ENCODE results near the gene LHFPL6. TPM values are rescaled to one million over a fixed set of nuclear protein-coding genes. Genes with fewer than 3 reads are reported as not detected.

LHFPL6 gene
- total and polyA plus RNA-seq, 2 experiments from 2014 or later, result 7.8 to 9.5 TPM

DNA sequence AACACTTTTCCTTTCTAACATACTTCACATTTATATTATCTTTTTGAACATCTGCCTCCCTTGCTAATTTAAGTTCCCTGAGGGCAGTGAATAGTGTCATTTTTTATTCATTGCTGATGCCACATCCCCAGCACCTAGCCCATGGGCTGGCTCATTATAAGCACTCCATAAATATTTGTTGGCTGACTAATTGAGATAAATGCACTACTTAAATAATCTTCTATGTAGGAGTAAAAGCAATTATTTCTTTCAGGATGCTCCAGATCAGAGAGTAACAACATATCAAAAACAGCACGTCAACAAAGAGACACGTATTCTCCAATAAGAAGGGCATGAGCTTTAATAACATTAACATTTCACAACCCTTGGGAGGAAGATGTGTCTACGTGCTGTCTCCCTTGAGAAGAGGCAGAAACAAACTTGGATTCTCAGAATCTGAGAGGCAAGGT, 228.2 kb downstream of the LHFPL6 start:
- Histone ChIP-seq H3K36me3 (ENCODE audit: insufficient read depth) (no peaks in the 10 kb centered on the region), H3K27ac (ENCODE audit: low read depth) (no peak overlapping the region), H3F3A (replicated peaks; ENCODE audit: low read depth) (no peaks in the 10 kb centered on the region), H3K4me3 (no peak overlapping the region), H3K9me2 (ENCODE audit: insufficient read depth) (no peaks in the 10 kb centered on the region), H3K79me2 (replicated peaks; ENCODE audit: insufficient read depth) (no peaks in the 10 kb centered on the region), H2AFZ (no peak overlapping the region), H3K4me1 (ENCODE audit: insufficient read depth) (no peaks in the 10 kb centered on the region), H3K27me3 (ENCODE audit: insufficient read depth) (peaks cover 36% of the 10 kb centered on the region), H4K20me1 (replicated peaks; ENCODE audit: insufficient read depth) (peaks cover 10% of the 10 kb centered on the region; the same call in 1 of the 2 replicates), H3K4me2 (no peak overlapping the region)
- no peaks in the 10 kb centered on the region for H3K36me3 Mint-ChIP-seq (ENCODE audit: low read depth)
- no peak for ATAC-seq
- no peak overlapping the region for H3K4me3 Mint-ChIP-seq
- no peaks in the 10 kb centered on the region for H3K9me3 Mint-ChIP-seq
- H3K27ac Mint-ChIP-seq, result no peak overlapping the region
- H3K4me1 Mint-ChIP-seq, result peaks cover 3% of the 10 kb centered on the region; the same call in 2 of the 3 replicates
- no peak for DNase-seq (ENCODE audit: low spot score)
- no peak for TF ChIP-seq ZNF114 (CRISPR knock-in tag; IDR thresholded peaks at IDR 0.05)
- TF ChIP-seq NANOG (IDR thresholded peaks at IDR 0.05; ENCODE audit: borderline replicate concordance), result no peak
- TF ChIP-seq JUNB (IDR thresholded peaks at IDR 0.05; ENCODE audit: unreplicated experiment), result no peak
- no peak for TF ChIP-seq CTCF (conservative IDR thresholded peaks at IDR 0.05; ENCODE audit: low read depth in 2 of 2)
- TF ChIP-seq, protein P1, sequence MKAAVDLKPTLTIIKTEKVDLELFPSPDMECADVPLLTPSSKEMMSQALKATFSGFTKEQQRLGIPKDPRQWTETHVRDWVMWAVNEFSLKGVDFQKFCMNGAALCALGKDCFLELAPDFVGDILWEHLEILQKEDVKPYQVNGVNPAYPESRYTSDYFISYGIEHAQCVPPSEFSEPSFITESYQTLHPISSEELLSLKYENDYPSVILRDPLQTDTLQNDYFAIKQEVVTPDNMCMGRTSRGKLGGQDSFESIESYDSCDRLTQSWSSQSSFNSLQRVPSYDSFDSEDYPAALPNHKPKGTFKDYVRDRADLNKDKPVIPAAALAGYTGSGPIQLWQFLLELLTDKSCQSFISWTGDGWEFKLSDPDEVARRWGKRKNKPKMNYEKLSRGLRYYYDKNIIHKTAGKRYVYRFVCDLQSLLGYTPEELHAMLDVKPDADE (IDR thresholded peaks at IDR 0.05), result no peak
- TF ChIP-seq, protein P2, sequence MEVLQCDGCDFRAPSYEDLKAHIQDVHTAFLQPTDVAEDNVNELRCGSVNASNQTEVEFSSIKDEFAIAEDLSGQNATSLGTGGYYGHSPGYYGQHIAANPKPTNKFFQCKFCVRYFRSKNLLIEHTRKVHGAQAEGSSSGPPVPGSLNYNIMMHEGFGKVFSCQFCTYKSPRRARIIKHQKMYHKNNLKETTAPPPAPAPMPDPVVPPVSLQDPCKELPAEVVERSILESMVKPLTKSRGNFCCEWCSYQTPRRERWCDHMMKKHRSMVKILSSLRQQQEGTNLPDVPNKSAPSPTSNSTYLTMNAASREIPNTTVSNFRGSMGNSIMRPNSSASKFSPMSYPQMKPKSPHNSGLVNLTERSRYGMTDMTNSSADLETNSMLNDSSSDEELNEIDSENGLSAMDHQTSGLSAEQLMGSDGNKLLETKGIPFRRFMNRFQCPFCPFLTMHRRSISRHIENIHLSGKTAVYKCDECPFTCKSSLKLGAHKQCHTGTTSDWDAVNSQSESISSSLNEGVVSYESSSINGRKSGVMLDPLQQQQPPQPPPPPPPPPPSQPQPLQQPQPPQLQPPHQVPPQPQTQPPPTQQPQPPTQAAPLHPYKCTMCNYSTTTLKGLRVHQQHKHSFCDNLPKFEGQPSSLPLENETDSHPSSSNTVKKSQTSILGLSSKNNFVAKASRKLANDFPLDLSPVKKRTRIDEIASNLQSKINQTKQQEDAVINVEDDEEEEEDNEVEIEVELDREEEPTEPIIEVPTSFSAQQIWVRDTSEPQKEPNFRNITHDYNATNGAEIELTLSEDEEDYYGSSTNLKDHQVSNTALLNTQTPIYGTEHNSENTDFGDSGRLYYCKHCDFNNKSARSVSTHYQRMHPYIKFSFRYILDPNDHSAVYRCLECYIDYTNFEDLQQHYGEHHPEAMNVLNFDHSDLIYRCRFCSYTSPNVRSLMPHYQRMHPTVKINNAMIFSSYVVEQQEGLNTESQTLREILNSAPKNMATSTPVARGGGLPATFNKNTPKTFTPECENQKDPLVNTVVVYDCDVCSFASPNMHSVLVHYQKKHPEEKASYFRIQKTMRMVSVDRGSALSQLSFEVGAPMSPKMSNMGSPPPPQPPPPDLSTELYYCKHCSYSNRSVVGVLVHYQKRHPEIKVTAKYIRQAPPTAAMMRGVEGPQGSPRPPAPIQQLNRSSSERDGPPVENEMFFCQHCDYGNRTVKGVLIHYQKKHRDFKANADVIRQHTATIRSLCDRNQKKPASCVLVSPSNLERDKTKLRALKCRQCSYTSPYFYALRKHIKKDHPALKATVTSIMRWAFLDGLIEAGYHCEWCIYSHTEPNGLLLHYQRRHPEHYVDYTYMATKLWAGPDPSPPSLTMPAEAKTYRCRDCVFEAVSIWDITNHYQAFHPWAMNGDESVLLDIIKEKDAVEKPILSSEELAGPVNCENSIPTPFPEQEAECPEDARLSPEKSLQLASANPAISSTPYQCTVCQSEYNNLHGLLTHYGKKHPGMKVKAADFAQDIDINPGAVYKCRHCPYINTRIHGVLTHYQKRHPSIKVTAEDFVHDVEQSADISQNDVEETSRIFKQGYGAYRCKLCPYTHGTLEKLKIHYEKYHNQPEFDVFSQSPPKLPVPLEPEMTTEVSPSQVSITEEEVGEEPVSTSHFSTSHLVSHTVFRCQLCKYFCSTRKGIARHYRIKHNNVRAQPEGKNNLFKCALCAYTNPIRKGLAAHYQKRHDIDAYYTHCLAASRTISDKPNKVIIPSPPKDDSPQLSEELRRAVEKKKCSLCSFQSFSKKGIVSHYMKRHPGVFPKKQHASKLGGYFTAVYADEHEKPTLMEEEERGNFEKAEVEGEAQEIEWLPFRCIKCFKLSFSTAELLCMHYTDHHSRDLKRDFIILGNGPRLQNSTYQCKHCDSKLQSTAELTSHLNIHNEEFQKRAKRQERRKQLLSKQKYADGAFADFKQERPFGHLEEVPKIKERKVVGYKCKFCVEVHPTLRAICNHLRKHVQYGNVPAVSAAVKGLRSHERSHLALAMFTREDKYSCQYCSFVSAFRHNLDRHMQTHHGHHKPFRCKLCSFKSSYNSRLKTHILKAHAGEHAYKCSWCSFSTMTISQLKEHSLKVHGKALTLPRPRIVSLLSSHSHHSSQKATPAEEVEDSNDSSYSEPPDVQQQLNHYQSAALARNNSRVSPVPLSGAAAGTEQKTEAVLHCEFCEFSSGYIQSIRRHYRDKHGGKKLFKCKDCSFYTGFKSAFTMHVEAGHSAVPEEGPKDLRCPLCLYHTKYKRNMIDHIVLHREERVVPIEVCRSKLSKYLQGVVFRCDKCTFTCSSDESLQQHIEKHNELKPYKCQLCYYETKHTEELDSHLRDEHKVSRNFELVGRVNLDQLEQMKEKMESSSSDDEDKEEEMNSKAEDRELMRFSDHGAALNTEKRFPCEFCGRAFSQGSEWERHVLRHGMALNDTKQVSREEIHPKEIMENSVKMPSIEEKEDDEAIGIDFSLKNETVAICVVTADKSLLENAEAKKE (CRISPR knock-in tag; IDR thresholded peaks at IDR 0.05), result no peak
- no peak for TF ChIP-seq EZH2phosphoT487 (IDR thresholded peaks at IDR 0.05; ENCODE audit: unreplicated experiment)
- TF ChIP-seq, protein P3, sequence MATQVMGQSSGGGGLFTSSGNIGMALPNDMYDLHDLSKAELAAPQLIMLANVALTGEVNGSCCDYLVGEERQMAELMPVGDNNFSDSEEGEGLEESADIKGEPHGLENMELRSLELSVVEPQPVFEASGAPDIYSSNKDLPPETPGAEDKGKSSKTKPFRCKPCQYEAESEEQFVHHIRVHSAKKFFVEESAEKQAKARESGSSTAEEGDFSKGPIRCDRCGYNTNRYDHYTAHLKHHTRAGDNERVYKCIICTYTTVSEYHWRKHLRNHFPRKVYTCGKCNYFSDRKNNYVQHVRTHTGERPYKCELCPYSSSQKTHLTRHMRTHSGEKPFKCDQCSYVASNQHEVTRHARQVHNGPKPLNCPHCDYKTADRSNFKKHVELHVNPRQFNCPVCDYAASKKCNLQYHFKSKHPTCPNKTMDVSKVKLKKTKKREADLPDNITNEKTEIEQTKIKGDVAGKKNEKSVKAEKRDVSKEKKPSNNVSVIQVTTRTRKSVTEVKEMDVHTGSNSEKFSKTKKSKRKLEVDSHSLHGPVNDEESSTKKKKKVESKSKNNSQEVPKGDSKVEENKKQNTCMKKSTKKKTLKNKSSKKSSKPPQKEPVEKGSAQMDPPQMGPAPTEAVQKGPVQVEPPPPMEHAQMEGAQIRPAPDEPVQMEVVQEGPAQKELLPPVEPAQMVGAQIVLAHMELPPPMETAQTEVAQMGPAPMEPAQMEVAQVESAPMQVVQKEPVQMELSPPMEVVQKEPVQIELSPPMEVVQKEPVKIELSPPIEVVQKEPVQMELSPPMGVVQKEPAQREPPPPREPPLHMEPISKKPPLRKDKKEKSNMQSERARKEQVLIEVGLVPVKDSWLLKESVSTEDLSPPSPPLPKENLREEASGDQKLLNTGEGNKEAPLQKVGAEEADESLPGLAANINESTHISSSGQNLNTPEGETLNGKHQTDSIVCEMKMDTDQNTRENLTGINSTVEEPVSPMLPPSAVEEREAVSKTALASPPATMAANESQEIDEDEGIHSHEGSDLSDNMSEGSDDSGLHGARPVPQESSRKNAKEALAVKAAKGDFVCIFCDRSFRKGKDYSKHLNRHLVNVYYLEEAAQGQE (IDR thresholded peaks at IDR 0.05; ENCODE audit: unreplicated experiment), result no peak
- no peak for TF ChIP-seq CREB1 (CRISPR knock-in tag; IDR thresholded peaks at IDR 0.05; ENCODE audit: low read depth)
- TF ChIP-seq ZNF331 (CRISPR knock-in tag; IDR thresholded peaks at IDR 0.05; ENCODE audit: low read depth), result no peak
- TF ChIP-seq EZH2 (IDR thresholded peaks at IDR 0.05; ENCODE audit: low read depth, unreplicated experiment), result no peak
- TF ChIP-seq STAT1 (IDR thresholded peaks at IDR 0.05; ENCODE audit: unreplicated experiment), result no peak
- no peak for TF ChIP-seq POLR2AphosphoS5 (IDR thresholded peaks at IDR 0.05; ENCODE audit: low read depth)
- peaks cover 7% of the 10 kb centered on the region for H3K27me3 Mint-ChIP-seq (ENCODE audit: insufficient read depth, low read depth, poor library complexity)

All from GM23338 (cell line).